Fibroblast of gingiva (primary cell): Measurements from ENCODE around the gene RNU1-1.
"Not testable (repeated sequence)": the region's sequence is repeated elsewhere in the genome, so short reads cannot be mapped to it uniquely, and the experiment has no call there.

Experiments
- DNase-seq: peaks from one replicate; pipeline ENCODE4 v3.0.0-alpha.2; 2011; ENCODE audit warnings: low read depth

Gene RNU1-1

GRCh38 chr1:16521679-16522078 lies 7.6 kb upstream of the RNU1-1 start:
- DNase-seq: not testable (repeated sequence)

- no peak for DNase-seq
These were observed 7.2 kb upstream of the RNU1-1 start for GRCh38 chr1:16521288-16521583.

GRCh38 chr1:16520435-16521287 lies 6.6 kb upstream of the RNU1-1 start:
- DNase-seq: not testable (repeated sequence)

GRCh38 chr1:16519255-16519951 lies 5.3 kb upstream of the RNU1-1 start:
- not testable (repeated sequence) for DNase-seq

GRCh38 chr1:16518913-16519254 lies 4.8 kb upstream of the RNU1-1 start:
- not testable (repeated sequence) for DNase-seq

- DNase-seq: not testable (repeated sequence)
These were observed 2.8 kb upstream of the RNU1-1 start for GRCh38 chr1:16516694-16517410.

GRCh38 chr1:16513412-16514106 lies 526 bp downstream of the RNU1-1 start:
- peak; percentile 96 for DNase-seq

GRCh38 chr1:16512624-16513411 lies 1.3 kb downstream of the RNU1-1 start:
- not testable (repeated sequence) for DNase-seq

GRCh38 chr1:16511926-16512325 lies 2.2 kb downstream of the RNU1-1 start:
- DNase-seq: not testable (repeated sequence)

GRCh38 chr1:16508861-16509445 lies 5.1 kb downstream of the RNU1-1 start:
- DNase-seq: peak; percentile 24

GRCh38 chr1:16506364-16507136 lies 7.5 kb downstream of the RNU1-1 start:
- not testable (repeated sequence) for DNase-seq

- not testable (repeated sequence) for DNase-seq
These were observed 8.2 kb downstream of the RNU1-1 start for GRCh38 chr1:16505870-16506269.

- DNase-seq: no peak
These were observed 10.6 kb downstream of the RNU1-1 start for GRCh38 chr1:16503494-16503893.

GRCh38 chr1:16501446-16501845 lies 12.6 kb downstream of the RNU1-1 start:
- not testable (repeated sequence) for DNase-seq

- DNase-seq: not testable (repeated sequence)
These were observed 13.1 kb downstream of the RNU1-1 start for GRCh38 chr1:16500975-16501374.

- not testable (repeated sequence) for DNase-seq
These were observed 13.6 kb downstream of the RNU1-1 start for GRCh38 chr1:16500466-16500865.

GRCh38 chr1:16498573-16499413 lies 15.3 kb downstream of the RNU1-1 start:
- DNase-seq: peak; percentile 75

GRCh38 chr1:16498047-16498446 lies 16.0 kb downstream of the RNU1-1 start:
- not testable (repeated sequence) for DNase-seq

- DNase-seq: not testable (repeated sequence)
These were observed 16.6 kb downstream of the RNU1-1 start for GRCh38 chr1:16497474-16497904.
